ENCODE measurements around the gene MT1G. TPM values are rescaled to one million over a fixed set of nuclear protein-coding genes. Genes with fewer than 3 reads are reported as not detected.

MT1G gene
- total and polyA plus RNA-seq, 9 of the 15 experiments (the other 6 are each of a cell fraction or from before 2014, with no cell fraction given) = 0.28 to 1.7 (median 0.69) TPM; not detected in 4

DNA sequence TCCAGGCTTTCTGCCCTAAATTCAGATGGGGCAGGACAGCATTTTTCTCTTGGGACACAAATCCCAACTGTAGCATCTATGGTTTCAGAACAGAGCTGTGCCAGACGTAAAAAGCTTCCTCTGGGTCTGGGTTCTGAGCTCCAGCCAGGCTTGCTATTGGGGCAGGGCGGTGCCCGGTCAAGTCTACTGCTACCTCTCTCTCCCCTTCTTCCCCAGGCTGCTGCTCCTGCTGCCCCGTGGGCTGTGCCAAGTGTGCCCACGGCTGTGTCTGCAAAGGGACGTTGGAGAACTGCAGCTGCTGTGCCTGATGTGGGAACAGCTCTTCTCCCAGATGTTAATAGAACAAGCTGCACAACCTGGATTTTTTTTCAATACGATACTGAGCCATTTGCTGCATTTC, 34.3 kb downstream of the MT1G start:
- 6% methylated on average over 7 of the region's 7 CpGs for WGBS (ENCODE audit: insufficient coverage, low coverage, missing lambda C conversion rate)
- Histone ChIP-seq H3K4me1 (replicated peaks in 1 of 2; ENCODE audit: control insufficient read depth in 2 of 2, insufficient read depth in 2 of 2, low read length in 2 of 2) (peaks cover 0 to 22% of the 10 kb centered on the region in 2 experiments; a peak in 2 of 5 replicates), H3K36me3 (ENCODE audit: control insufficient read depth, insufficient read depth, low read length) (no peaks in the 10 kb centered on the region), H3K27ac (ENCODE audit: extremely low read depth, low read depth, low read length) (no peak overlapping the region), H3K4me2 (ENCODE audit: insufficient read depth, low read length) (no peak overlapping the region), H2AFZ (ENCODE audit: low read depth, low read length) (no peak overlapping the region), H4K20me1 (replicated peaks; ENCODE audit: control insufficient read depth, insufficient read depth, low read length) (0 out of 2 replicates have a peak, but pooled peaks cover 7% of the 10 kb centered on the region), H3K9ac (ENCODE audit: insufficient read depth in 1 of 2, low read depth in 2 of 2, low read length in 2 of 2) (no peak overlapping the region), H3K27me3 (ENCODE audit: control insufficient read depth in 2 of 2, insufficient read depth in 2 of 2, low read length in 2 of 2) (peaks cover 47 to 81% of the 10 kb centered on the region in 2 experiments), H3K9me3 (replicated peaks; ENCODE audit: control insufficient read depth, insufficient read depth, low read depth, low read length) (no peaks in the 10 kb centered on the region), H3K4me3 (no peak overlapping the region), H3K79me2 (ENCODE audit: control insufficient read depth, insufficient read depth, low read length) (no peaks in the 10 kb centered on the region), H3K9me1 (ENCODE audit: control insufficient read depth, insufficient read depth, low read length) (no peaks in the 10 kb centered on the region)
- TF ChIP-seq, protein P1, sequence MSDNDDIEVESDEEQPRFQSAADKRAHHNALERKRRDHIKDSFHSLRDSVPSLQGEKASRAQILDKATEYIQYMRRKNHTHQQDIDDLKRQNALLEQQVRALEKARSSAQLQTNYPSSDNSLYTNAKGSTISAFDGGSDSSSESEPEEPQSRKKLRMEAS (CRISPR knock-in tag; IDR thresholded peaks at IDR 0.05) = no peak
- no peak for TF ChIP-seq SMARCA4 (IDR thresholded peaks at IDR 0.05)
- no peak for TF ChIP-seq ZNF41 (CRISPR knock-in tag; conservative IDR thresholded peaks at IDR 0.05)
- TF ChIP-seq ZNF780A (CRISPR knock-in tag; IDR thresholded peaks at IDR 0.05) = no peak
- TF ChIP-seq SNIP1 (IDR thresholded peaks at IDR 0.05; ENCODE audit: low read depth) = no peak
- no peak for TF ChIP-seq PCBP1 (IDR thresholded peaks at IDR 0.05; ENCODE audit: low read depth, low read length, poor library complexity, severe bottlenecking)
- TF ChIP-seq DDX20 (tag; IDR thresholded peaks at IDR 0.05; ENCODE audit: low read depth) = no peak
- no peak for TF ChIP-seq ZNF644 (tag; IDR thresholded peaks at IDR 0.05; ENCODE audit: low read depth)
- no peak for TF ChIP-seq NCOA4 (IDR thresholded peaks at IDR 0.05; ENCODE audit: partially characterized antibody)
- no peak for TF ChIP-seq SRSF7 (optimal IDR thresholded peaks at IDR 0.05; ENCODE audit: low read depth, low read length)
- TF ChIP-seq, protein P2, sequence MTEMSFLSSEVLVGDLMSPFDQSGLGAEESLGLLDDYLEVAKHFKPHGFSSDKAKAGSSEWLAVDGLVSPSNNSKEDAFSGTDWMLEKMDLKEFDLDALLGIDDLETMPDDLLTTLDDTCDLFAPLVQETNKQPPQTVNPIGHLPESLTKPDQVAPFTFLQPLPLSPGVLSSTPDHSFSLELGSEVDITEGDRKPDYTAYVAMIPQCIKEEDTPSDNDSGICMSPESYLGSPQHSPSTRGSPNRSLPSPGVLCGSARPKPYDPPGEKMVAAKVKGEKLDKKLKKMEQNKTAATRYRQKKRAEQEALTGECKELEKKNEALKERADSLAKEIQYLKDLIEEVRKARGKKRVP (CRISPR knock-in tag; IDR thresholded peaks at IDR 0.05) = no peak
- TF ChIP-seq, protein P3, sequence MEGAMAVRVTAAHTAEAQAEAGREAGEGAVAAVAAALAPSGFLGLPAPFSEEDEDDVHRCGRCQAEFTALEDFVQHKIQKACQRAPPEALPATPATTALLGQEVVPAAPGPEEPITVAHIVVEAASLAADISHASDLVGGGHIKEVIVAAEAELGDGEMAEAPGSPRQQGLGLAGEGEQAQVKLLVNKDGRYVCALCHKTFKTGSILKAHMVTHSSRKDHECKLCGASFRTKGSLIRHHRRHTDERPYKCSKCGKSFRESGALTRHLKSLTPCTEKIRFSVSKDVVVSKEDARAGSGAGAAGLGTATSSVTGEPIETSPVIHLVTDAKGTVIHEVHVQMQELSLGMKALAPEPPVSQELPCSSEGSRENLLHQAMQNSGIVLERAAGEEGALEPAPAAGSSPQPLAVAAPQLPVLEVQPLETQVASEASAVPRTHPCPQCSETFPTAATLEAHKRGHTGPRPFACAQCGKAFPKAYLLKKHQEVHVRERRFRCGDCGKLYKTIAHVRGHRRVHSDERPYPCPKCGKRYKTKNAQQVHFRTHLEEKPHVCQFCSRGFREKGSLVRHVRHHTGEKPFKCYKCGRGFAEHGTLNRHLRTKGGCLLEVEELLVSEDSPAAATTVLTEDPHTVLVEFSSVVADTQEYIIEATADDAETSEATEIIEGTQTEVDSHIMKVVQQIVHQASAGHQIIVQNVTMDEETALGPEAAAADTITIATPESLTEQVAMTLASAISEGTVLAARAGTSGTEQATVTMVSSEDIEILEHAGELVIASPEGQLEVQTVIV (CRISPR knock-in tag; IDR thresholded peaks at IDR 0.05; ENCODE audit: borderline replicate concordance) = no peak
- TF ChIP-seq, protein P4, sequence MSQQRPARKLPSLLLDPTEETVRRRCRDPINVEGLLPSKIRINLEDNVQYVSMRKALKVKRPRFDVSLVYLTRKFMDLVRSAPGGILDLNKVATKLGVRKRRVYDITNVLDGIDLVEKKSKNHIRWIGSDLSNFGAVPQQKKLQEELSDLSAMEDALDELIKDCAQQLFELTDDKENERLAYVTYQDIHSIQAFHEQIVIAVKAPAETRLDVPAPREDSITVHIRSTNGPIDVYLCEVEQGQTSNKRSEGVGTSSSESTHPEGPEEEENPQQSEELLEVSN (IDR thresholded peaks at IDR 0.05; ENCODE audit: borderline replicate concordance in 1 of 2, extremely low read depth in 1 of 2, insufficient read depth in 1 of 2, insufficient read length in 1 of 2, low read depth in 1 of 2, low read length in 1 of 2, poor library complexity in 1 of 2, severe bottlenecking in 1 of 2) = no peak
- no peak for TF ChIP-seq KLF1 (tag; IDR thresholded peaks at IDR 0.05)
- no peak for TF ChIP-seq POLR2A (conservative IDR thresholded peaks at IDR 0.05)
- no peak for TF ChIP-seq MTA2 (IDR thresholded peaks at IDR 0.05; ENCODE audit: low read depth)
- no peak for TF ChIP-seq ZNF384 (IDR thresholded peaks at IDR 0.05; ENCODE audit: low read depth, low read length)
- TF ChIP-seq, protein P5, sequence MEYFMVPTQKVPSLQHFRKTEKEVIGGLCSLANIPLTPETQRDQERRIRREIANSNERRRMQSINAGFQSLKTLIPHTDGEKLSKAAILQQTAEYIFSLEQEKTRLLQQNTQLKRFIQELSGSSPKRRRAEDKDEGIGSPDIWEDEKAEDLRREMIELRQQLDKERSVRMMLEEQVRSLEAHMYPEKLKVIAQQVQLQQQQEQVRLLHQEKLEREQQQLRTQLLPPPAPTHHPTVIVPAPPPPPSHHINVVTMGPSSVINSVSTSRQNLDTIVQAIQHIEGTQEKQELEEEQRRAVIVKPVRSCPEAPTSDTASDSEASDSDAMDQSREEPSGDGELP (CRISPR knock-in tag; IDR thresholded peaks at IDR 0.05; ENCODE audit: borderline replicate concordance) = no peak
- ATAC-seq = no peak
- CTCF ChIA-PET (ENCODE audit: low intra/inter-chr PET ratio) = no interaction called here
- intact Hi-C loops (cut with micrococcal nuclease) (no loop called here), in situ Hi-C loops (cut with MboI) (no loop called here)
- POLR2A ChIA-PET = no interaction called here
- BruUV-seq (replicated peaks) = no TSS peak
- no peak for DNase-seq (ENCODE audit: extremely low read depth in 1 of 4, low spot score in 3 of 4)
- FAIRE-seq = no peak

Data from K562 (cell line).